ENCODE measurements around the gene NFKB1. TPM values are rescaled to one million over a fixed set of nuclear protein-coding genes. Genes with fewer than 3 reads are reported as not detected.

The NFKB1 gene
- polyA plus RNA-seq, 1 donor (not counting 4 experiments of a cell fraction or from before 2014, with no cell fraction given) = 21.8 TPM

DNA sequence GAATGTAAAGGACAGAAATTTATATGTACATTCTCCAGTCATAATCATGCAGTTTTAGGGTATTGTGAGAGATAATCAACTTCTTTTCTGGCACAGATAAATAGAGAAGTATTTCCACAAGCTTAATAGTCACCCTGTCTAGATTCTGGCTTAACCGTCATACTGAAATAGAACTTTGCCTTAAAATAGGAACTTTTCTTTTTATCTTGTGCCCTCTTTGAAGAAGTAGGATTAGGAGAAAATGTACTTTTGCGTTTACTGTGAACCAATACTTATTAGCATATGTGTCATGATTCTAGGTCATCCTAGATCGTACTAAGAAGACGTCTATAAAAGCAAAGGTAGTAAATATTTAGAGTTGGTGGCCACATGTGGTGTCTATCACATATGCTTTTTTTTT is 95.4 kb downstream of the NFKB1 start:
- dilution Hi-C loops (cut with MboI; ENCODE audit: extremely low pct_ligation_motif_present, low sequenced_read_pairs) = no loop called here

DNA sequence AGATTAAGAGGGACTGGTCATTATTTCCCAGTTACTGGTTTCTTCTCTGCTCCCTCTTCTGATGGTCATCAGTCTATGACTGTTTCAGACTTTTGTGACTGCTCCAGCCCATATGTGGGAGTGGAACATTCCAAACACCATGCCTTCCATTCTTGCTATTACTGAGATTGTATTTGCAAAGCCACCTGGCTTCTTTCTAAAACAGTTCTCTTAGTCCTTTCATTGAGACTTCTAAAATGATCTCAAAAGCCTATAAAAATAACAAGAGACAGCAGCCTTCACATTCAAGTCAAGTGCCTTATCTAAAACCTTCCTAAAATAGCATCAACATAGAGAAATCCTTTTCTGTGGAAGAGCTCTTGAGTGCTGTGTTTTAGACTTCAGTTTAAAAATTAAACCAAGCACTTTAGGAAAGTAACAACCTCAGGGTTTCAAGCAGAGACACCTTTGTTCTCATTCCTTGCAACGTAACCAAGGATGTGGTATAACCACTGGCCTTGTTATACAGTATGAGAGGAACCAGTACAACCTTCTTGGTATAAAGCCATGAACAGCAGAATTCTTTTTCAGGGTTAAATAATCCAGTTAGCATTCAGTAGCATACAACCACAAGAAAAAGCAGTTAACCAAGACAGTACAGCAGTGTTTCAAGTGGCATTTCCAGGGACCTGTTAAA is 97.1 kb downstream of the NFKB1 start:
- Histone ChIP-seq H3K36me3 (ENCODE audit: control insufficient read depth in 2 of 2, extremely low read depth in 1 of 2, insufficient read depth in 2 of 2, low read length in 2 of 2) (peaks cover 18 to 25% of the 10 kb centered on the region in 2 experiments), H3K9me1 (ENCODE audit: control insufficient read depth, extremely low read depth, insufficient read depth, low read length) (no peaks in the 10 kb centered on the region), H3K4me3 (ENCODE audit: control insufficient read depth in 2 of 3, extremely low read depth in 1 of 3, insufficient read depth in 2 of 3, low read depth in 1 of 3, low read length in 3 of 3) (no peak overlapping the region), H3K27ac (ENCODE audit: control insufficient read depth, insufficient read depth, low read length) (no peak overlapping the region), H3K79me2 (ENCODE audit: control insufficient read depth, insufficient read depth, low read length) (no peaks in the 10 kb centered on the region), H3K9ac (ENCODE audit: control insufficient read depth, extremely low read depth, insufficient read depth, low read length) (no peak overlapping the region), H3K4me1 (ENCODE audit: control insufficient read depth, extremely low read depth, insufficient read depth, low read length) (peaks cover 21% of the 10 kb centered on the region), H2AFZ (ENCODE audit: control insufficient read depth, low read length) (no peak overlapping the region), H3K9me3 (ENCODE audit: control insufficient read depth, low read depth, low read length) (no peaks in the 10 kb centered on the region), H3K4me2 (ENCODE audit: control insufficient read depth, extremely low read depth, insufficient read depth, low read depth, low read length) (no peak overlapping the region), H4K20me1 (ENCODE audit: control insufficient read depth, extremely low read depth, insufficient read depth, low read length) (no peaks in the 10 kb centered on the region), H3K27me3 (ENCODE audit: control insufficient read depth, extremely low read depth, insufficient read depth, low read length) (no peaks in the 10 kb centered on the region)
- dilution Hi-C loops (cut with MboI; ENCODE audit: extremely low pct_ligation_motif_present, low sequenced_read_pairs) = no loop called here
- no peak for DNase-seq (ENCODE audit: low read depth, low spot score)
- FAIRE-seq = peak; percentile 17
- no peak for TF ChIP-seq EZH2 (IDR thresholded peaks at IDR 0.05; ENCODE audit: low read length)
- TF ChIP-seq, protein P1, sequence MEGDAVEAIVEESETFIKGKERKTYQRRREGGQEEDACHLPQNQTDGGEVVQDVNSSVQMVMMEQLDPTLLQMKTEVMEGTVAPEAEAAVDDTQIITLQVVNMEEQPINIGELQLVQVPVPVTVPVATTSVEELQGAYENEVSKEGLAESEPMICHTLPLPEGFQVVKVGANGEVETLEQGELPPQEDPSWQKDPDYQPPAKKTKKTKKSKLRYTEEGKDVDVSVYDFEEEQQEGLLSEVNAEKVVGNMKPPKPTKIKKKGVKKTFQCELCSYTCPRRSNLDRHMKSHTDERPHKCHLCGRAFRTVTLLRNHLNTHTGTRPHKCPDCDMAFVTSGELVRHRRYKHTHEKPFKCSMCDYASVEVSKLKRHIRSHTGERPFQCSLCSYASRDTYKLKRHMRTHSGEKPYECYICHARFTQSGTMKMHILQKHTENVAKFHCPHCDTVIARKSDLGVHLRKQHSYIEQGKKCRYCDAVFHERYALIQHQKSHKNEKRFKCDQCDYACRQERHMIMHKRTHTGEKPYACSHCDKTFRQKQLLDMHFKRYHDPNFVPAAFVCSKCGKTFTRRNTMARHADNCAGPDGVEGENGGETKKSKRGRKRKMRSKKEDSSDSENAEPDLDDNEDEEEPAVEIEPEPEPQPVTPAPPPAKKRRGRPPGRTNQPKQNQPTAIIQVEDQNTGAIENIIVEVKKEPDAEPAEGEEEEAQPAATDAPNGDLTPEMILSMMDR (optimal IDR thresholded peaks at IDR 0.05 in 1 of 3, IDR thresholded peaks at IDR 0.05 in 1 of 3, conservative IDR thresholded peaks at IDR 0.05 in 1 of 3; ENCODE audit: extremely low read depth in 1 of 3, insufficient read depth in 2 of 3, low read length in 3 of 3) = no peak

More for the DNA sequence above, 95.4 kb downstream of the NFKB1 start:
- no peak overlapping the region for H3K4me2 ChIP-seq (ENCODE audit: control insufficient read depth, extremely low read depth, insufficient read depth, low read depth, low read length)
- no peaks in the 10 kb centered on the region for H3K27me3 ChIP-seq (ENCODE audit: control insufficient read depth, extremely low read depth, insufficient read depth, low read length)
- FAIRE-seq = no peak
- H3K79me2 ChIP-seq (ENCODE audit: control insufficient read depth, insufficient read depth, low read length) = no peaks in the 10 kb centered on the region
- no peaks in the 10 kb centered on the region for H3K9me3 ChIP-seq (ENCODE audit: control insufficient read depth, low read depth, low read length)
- TF ChIP-seq, protein P1 (optimal IDR thresholded peaks at IDR 0.05 in 1 of 3, IDR thresholded peaks at IDR 0.05 in 1 of 3, conservative IDR thresholded peaks at IDR 0.05 in 1 of 3; ENCODE audit: extremely low read depth in 1 of 3, insufficient read depth in 2 of 3, low read length in 3 of 3) = no peak
- TF ChIP-seq EZH2 (IDR thresholded peaks at IDR 0.05; ENCODE audit: low read length) = no peak
- H3K9me1 ChIP-seq (ENCODE audit: control insufficient read depth, extremely low read depth, insufficient read depth, low read length) = no peaks in the 10 kb centered on the region
- no peak overlapping the region for H2AFZ ChIP-seq (ENCODE audit: control insufficient read depth, low read length)
- H3K27ac ChIP-seq (ENCODE audit: control insufficient read depth, insufficient read depth, low read length) = no peak overlapping the region
- peaks cover 21% of the 10 kb centered on the region for H3K4me1 ChIP-seq (ENCODE audit: control insufficient read depth, extremely low read depth, insufficient read depth, low read length)
- H4K20me1 ChIP-seq (ENCODE audit: control insufficient read depth, extremely low read depth, insufficient read depth, low read length) = no peaks in the 10 kb centered on the region
- H3K36me3 ChIP-seq (ENCODE audit: control insufficient read depth in 2 of 2, extremely low read depth in 1 of 2, insufficient read depth in 2 of 2, low read length in 2 of 2) = peaks cover 15 to 19% of the 10 kb centered on the region in 2 experiments
- no peak for DNase-seq (ENCODE audit: low read depth, low spot score)
- H3K4me3 ChIP-seq (ENCODE audit: control insufficient read depth in 2 of 3, extremely low read depth in 1 of 3, insufficient read depth in 2 of 3, low read depth in 1 of 3, low read length in 3 of 3) = no peak overlapping the region
- no peak overlapping the region for H3K9ac ChIP-seq (ENCODE audit: control insufficient read depth, extremely low read depth, insufficient read depth, low read length)

All from keratinocyte (primary cell).